ENCODE measurements around the gene CLDN7.

Gene CLDN7

DNA sequence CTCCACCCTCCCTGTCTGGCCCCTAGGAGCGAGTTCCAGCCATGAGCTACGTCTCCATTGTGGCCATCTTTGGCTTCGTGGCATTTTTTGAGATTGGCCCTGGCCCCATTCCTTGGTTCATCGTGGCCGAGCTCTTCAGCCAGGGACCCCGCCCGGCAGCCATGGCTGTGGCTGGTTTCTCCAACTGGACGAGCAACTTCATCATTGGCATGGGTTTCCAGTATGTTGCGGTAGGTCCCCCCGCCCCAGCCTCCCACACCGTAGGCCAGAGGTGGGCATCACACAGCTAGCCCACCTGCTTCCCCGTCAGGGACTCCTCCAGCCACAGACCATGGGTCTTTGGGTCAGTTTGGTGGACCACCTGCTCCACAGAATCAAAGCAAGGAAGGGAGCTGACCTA, 23.4 kb upstream of the CLDN7 start:
- no peaks in the 10 kb centered on the region for H3K4me1 ChIP-seq (ENCODE audit: insufficient read depth, poor library complexity, severe bottlenecking)
- H3K9me3 ChIP-seq (ENCODE audit: severe bottlenecking), result no peaks in the 10 kb centered on the region
- no peak overlapping the region for H3K27ac ChIP-seq (ENCODE audit: poor library complexity, severe bottlenecking)
- ATAC-seq (ENCODE audit: low read depth) (no peak), DNase-seq (ENCODE audit: low spot score) (no peak)
- H3K4me3 ChIP-seq (ENCODE audit: severe bottlenecking), result no peak overlapping the region
- H3K27me3 ChIP-seq (ENCODE audit: insufficient read depth, poor library complexity, severe bottlenecking), result no peaks in the 10 kb centered on the region
- no peaks in the 10 kb centered on the region for H3K36me3 ChIP-seq (ENCODE audit: low read depth)
- TF ChIP-seq, protein P1, sequence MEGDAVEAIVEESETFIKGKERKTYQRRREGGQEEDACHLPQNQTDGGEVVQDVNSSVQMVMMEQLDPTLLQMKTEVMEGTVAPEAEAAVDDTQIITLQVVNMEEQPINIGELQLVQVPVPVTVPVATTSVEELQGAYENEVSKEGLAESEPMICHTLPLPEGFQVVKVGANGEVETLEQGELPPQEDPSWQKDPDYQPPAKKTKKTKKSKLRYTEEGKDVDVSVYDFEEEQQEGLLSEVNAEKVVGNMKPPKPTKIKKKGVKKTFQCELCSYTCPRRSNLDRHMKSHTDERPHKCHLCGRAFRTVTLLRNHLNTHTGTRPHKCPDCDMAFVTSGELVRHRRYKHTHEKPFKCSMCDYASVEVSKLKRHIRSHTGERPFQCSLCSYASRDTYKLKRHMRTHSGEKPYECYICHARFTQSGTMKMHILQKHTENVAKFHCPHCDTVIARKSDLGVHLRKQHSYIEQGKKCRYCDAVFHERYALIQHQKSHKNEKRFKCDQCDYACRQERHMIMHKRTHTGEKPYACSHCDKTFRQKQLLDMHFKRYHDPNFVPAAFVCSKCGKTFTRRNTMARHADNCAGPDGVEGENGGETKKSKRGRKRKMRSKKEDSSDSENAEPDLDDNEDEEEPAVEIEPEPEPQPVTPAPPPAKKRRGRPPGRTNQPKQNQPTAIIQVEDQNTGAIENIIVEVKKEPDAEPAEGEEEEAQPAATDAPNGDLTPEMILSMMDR (IDR thresholded peaks at IDR 0.05; ENCODE audit: poor library complexity, severe bottlenecking), result no peak

DNA sequence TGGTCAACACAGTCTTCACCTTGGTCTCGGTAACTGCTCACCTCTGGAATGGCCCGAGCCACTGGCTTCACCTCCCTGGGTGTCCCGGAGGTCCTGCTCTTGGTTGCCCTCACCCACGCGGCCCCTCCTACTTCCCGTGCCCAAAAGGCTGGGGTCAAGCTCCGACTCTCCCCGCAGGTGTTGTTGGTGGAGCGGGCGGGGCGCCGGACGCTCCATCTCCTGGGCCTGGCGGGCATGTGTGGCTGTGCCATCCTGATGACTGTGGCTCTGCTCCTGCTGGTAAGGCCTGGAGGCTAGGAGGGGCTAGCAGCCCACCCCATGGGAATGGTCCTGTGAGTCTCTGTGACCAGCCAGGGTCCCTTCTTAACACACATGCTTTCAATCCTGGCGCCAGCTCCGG, 22.6 kb upstream of the CLDN7 start:
- no peak for ATAC-seq (ENCODE audit: low read depth)
- no peak for DNase-seq (ENCODE audit: low spot score)
- H3K27me3 ChIP-seq (ENCODE audit: insufficient read depth, poor library complexity, severe bottlenecking), result no peaks in the 10 kb centered on the region
- no peaks in the 10 kb centered on the region for H3K9me3 ChIP-seq (ENCODE audit: severe bottlenecking)
- H3K4me1 ChIP-seq (ENCODE audit: insufficient read depth, poor library complexity, severe bottlenecking), result peaks cover 5% of the 10 kb centered on the region
- no peaks in the 10 kb centered on the region for H3K36me3 ChIP-seq (ENCODE audit: low read depth)
- H3K4me3 ChIP-seq (ENCODE audit: severe bottlenecking), result no peak overlapping the region
- TF ChIP-seq, protein P1 (IDR thresholded peaks at IDR 0.05; ENCODE audit: poor library complexity, severe bottlenecking), result no peak
- H3K27ac ChIP-seq (ENCODE audit: poor library complexity, severe bottlenecking), result no peak overlapping the region

DNA sequence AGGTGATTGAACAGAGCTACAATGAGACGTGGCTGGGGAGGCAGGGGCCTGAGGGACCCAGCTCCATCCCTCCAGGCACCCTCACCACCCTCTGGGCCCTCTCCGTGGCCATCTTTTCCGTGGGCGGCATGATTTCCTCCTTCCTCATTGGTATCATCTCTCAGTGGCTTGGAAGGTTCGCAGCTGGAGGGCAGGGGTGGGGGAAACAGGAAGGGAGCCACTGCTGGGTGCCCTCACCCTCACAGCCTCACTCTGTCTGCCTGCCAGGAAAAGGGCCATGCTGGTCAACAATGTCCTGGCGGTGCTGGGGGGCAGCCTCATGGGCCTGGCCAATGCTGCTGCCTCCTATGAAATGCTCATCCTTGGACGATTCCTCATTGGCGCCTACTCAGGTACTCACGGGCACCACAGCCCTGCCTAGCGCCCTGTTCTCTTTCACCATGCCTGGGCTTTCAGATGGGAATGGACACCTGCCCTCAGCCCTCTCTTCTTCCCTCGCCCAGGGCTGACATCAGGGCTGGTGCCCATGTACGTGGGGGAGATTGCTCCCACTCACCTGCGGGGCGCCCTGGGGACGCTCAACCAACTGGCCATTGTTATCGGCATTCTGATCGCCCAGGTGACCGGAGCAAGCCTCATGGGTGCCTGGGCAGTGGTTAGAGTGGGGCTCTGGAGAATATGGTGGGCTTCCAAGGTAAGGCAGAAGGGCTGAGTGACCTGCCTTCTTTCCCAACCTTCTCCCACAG, 21.4 kb upstream of the CLDN7 start:
- TF ChIP-seq, protein P1 (IDR thresholded peaks at IDR 0.05; ENCODE audit: poor library complexity, severe bottlenecking), result no peak
- Histone ChIP-seq H3K27ac (ENCODE audit: poor library complexity, severe bottlenecking) (no peak overlapping the region), H3K27me3 (ENCODE audit: insufficient read depth, poor library complexity, severe bottlenecking) (no peaks in the 10 kb centered on the region), H3K4me1 (ENCODE audit: insufficient read depth, poor library complexity, severe bottlenecking) (peaks cover 7% of the 10 kb centered on the region), H3K4me3 (ENCODE audit: severe bottlenecking) (no peak overlapping the region), H3K9me3 (ENCODE audit: severe bottlenecking) (no peaks in the 10 kb centered on the region), H3K36me3 (ENCODE audit: low read depth) (no peaks in the 10 kb centered on the region)
- DNase-seq (ENCODE audit: low spot score), result no peak
- no peak for ATAC-seq (ENCODE audit: low read depth)

DNA sequence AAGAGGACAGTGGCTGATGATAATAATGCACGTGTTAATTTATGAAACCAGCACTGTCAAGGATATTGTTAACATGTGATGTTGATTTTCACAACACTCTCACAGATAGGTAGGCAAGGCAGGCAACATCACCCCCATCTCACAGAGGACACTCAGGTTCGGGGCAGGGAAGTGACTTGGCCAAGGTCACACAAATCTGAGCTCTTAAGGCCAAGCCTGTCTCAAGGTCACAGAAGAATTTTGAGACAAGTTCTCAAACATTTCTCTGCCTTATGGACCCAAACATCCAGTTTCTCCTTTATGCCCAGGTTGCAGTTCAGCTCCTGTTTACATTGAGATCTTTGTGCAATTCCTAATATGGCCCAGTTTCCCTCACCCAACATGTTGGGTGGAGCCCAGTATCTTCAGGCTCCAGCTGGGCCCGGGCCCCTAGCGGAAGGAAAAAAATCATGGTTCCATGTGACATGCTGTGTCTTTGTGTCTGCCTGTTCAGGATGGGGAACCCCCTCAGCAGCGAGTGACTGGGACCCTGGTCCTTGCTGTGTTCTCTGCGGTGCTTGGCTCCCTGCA, 20.6 kb upstream of the CLDN7 start:
- Histone ChIP-seq H3K36me3 (ENCODE audit: low read depth) (no peaks in the 10 kb centered on the region), H3K27ac (ENCODE audit: poor library complexity, severe bottlenecking) (no peak overlapping the region), H3K4me1 (ENCODE audit: insufficient read depth, poor library complexity, severe bottlenecking) (peaks cover 7% of the 10 kb centered on the region), H3K4me3 (ENCODE audit: severe bottlenecking) (no peak overlapping the region), H3K9me3 (ENCODE audit: severe bottlenecking) (no peaks in the 10 kb centered on the region), H3K27me3 (ENCODE audit: insufficient read depth, poor library complexity, severe bottlenecking) (no peaks in the 10 kb centered on the region)
- ATAC-seq (ENCODE audit: low read depth) (no peak), DNase-seq (ENCODE audit: low spot score) (no peak)
- TF ChIP-seq, protein P1 (IDR thresholded peaks at IDR 0.05; ENCODE audit: poor library complexity, severe bottlenecking), result no peak
